Suppressor macrophage treated with lipopolysaccharide for 1 hour (primary cell): Measurements from ENCODE around the gene OR4F6.

Source experiments
- DNase-seq, 3 donors: peaks; one replicate each; pipeline ENCODE4 v3.0.0-alpha.2; 2020 to 2022

Gene OR4F6

DNA sequence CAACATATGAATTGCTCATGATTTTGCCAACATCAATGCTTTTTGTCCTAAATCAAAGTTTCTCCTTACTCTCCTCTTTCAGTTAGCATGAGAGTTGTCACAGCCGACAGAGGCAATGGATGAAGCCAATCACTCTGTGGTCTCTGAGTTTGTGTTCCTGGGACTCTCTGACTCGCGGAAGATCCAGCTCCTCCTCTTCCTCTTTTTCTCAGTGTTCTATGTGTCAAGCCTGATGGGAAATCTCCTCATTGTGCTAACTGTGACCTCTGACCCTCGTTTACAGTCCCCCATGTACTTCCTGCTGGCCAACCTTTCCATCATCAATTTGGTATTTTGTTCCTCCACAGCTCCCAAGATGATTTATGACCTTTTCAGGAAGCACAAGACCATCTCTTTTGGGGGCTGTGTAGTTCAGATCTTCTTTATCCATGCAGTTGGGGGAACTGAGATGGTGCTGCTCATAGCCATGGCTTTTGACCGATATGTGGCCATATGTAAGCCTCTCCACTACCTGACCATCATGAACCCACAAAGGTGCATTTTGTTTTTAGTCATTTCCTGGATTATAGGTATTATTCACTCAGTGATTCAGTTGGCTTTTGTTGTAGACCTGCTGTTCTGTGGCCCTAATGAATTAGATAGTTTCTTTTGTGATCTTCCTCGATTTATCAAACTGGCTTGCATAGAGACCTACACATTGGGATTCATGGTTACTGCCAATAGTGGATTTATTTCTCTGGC is 2.5 kb downstream of the OR4F6 start:
- no peak for DNase-seq

DNA sequence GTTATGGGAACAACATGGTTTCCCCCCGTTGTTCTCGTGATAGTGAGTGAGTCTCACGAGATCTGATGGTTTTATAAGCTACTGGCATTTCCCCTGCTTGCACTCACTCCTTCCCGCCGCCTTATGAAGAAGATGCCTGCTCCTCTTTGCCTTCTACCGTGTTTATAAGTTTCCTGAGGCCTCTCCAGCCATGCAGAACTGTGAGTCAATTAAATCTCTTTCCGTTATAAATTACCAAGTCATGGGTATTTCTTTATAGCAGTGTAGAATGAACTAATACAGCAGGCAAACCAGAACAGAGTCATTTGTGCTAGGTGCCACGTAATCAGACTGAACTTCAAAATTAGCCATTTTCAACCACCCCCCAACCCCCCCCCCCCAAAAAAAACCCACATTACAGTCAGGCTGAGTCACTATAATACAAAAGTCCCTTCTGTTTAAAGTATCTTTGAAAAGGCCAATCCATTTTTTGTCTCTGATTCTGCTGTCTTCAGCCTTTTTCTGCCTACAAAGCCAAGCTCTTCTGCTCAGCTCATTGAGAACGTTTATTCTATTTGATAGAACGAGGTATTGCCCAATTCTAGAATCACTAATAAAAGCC is 4.1 kb downstream of the OR4F6 start:
- DNase-seq: no peak

DNA sequence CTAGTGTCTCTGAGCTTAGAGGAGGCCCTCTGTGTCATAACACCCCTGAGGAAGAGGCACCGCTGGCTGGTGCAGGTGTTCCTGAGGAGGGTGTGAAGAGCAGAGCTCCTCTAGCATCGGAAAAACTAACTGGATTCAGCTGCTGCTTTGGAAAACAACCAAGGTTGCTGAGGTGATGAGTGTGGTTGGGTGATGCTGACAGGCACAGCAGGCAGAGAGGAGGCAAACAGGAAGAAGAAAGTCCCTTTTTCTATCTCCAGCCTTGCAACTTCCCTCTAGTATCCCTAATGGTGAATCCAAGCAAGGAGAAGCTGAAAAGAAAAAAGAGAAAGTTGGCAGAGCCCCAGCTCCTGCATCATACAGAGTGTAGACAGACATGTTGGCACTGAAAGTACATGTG is 4.9 kb downstream of the OR4F6 start:
- DNase-seq: no peak

DNA sequence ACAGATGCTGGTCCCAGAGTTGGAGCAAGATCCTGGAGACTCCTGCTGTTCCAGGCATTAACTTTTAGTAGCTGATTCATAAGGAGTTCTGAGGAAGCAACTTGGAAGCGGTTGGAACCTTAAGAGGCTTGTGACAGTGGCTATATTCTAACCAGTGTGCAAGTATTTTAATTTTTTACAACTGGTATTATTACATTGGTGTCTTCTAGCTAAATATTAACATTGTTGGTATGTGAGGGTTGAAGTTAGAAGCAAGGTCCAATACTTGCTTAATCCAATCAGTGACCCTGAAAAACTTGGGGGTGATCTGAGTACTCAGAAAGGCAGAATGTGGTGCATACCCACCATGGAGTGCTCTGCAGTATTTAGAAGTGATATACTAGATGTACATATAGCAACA is 7.1 kb downstream of the OR4F6 start:
- no peak for DNase-seq

DNA sequence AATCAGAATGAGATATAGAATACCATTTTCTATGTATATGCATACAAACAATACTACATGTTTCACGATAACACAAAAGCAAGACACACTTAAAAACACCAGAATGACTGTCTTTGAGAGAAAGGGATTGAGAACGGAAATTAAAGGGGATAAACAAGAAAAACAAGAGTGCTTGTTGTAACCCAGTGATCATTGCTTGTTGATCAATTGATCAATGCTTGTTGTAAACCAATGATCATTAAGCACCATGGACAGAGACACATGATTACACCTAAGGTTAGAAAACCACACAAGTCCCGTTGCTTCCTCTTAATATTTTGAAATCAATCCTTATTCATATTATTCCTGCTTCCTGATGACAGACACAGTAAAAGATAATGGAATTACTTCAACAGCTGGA is 7.6 kb downstream of the OR4F6 start:
- DNase-seq: peak in 2 of 3 donors; percentile 7 to 11

DNA sequence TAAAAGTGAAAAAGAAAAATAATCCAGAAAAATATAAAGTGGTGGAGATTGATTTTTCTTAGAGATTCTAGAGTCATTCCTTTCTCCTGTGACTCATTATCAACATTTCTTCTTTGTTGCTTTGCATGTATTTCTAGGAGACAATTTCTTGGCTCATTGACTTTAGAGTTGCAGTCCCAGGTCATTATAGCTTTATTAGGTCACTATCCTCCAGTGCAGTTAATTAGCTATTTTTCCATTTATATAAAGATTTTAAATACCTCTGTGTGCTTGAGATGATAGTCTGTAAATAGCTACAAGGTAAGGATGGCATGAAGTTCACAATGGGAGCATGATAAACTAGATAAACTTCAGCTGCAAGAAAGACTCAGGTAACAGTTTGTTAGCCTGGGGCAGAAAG is 8.6 kb downstream of the OR4F6 start, which contains the start of gene OR4F15:
Gene OR4F15, plus strand, starts transcription at position 301 of the 400 bp plus-strand sequence. CDS start 5,985 bp downstream, outside the sequence.
- no peak for DNase-seq

DNA sequence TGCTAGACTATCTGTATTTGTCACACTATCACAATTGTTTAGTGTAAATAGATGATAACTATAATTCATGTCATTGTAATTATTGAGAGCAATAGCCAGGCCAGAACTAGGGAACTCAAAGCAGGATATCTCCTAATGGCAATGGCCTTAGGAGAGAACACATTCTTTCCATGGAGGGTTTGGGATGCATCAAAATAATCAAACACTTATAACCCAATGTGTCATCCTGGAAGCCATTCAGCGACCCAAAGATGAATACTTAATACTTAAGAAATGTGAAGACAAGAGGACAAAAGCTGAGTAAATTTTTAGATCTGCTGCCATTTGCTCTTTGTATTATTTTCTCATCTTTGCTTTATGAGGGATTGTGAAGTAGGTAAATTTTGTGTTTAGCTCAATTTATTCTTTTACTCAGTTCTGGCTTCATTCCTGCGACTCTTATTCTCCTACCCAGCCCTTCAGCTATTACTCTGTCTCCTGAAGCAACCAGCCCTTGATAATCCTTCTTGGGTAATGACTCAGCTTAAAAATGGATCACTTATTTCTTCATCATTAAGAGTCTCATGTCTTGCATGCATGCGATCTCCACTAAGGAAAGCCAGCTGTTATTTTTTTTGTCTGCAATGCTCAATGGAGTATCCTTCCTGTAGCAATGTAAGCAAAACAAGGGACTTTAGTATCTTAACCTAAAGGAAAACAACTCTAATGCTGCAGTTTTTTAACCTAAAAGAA is 10.7 kb downstream of the OR4F6 start:
- no peak for DNase-seq

DNA sequence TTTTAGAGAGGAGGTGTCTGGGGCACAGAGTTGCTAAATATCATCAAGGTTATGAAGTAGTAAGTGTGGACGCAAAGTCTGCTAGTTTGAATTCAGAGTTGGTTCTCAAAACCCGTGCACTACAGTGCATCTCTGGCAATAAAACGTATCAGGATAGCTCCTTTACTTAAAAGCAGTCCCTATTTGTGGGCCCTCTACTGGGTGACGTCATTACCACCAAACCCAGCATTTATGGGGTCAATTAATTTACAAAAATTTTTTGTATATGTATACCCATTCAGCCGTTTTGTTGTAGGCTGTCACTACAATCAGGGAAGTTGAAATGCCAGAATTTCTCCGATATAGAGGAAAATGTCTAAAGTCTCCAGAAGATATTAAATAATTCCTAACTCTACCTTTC is 17.5 kb downstream of the OR4F6 start:
- no peak for DNase-seq

DNA sequence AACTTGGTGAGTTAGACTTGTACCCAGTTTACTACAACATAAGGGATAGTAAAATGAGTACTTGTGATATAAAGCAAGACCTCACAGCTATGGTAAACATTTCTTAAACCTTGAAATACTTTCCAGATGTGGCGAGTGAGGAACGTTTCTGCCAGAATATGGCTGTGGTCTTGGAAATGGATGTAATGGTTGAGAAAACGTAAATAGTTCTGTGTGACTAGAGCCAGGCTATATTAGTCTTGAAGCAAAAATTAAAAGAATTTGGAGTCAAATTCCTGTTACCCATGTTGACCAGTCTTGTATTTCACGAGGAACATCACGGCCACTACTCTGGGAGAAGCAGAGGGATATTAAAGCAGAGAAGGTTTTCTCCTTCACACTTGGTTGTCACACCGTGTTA is 23.9 kb downstream of the OR4F6 start:
- no peak for DNase-seq

DNA sequence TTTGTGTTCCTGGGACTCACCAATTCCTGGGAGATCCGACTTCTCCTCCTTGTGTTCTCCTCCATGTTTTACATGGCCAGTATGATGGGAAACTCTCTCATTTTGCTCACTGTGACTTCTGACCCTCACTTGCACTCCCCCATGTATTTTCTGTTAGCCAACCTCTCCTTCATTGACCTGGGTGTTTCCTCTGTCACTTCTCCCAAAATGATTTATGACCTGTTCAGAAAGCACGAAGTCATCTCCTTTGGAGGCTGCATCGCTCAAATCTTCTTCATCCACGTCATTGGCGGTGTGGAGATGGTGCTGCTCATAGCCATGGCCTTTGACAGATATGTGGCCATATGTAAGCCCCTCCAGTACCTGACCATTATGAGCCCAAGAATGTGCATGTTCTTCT is 25.5 kb downstream of the OR4F6 start:
- no peak for DNase-seq

DNA sequence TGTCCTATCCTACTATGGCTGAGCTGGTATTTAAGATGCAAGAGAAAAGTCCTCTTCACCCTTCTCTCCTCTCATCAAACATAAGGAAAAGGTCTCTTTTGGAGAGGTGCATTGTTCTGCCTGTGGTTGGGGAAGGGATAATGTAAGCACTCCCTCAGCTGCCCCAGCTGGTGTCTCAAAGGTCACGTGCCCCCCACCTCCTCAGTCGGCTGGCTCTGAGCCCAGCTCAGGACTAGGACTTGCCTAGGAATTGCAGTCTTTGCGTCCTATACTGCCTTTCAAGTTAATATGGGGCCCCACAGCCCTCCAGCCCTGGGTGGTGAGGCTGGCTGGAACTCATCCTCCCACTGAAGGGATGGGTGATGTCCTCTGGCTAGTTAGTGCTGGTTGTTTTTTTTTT is 38.3 kb downstream of the OR4F6 start:
- no peak for DNase-seq

DNA sequence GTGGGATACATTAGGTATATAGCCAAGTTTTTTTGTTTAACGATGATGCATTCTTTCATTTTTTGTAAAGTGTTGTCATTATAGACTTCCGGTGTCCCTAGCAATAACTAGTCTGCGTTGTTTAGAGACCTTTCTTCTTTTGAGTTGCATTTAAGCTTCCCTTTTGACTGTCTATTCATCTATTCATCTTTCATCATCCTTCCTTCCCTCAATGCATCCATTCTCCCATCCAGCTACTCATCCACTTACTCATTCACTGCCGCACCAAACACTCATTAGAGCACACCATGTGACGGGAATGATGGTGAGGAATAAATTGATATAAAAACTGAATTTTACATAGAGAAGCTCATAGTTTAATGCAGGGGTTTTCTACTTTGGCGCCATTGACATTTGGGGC is 41.6 kb downstream of the OR4F6 start:
- DNase-seq: no peak

DNA sequence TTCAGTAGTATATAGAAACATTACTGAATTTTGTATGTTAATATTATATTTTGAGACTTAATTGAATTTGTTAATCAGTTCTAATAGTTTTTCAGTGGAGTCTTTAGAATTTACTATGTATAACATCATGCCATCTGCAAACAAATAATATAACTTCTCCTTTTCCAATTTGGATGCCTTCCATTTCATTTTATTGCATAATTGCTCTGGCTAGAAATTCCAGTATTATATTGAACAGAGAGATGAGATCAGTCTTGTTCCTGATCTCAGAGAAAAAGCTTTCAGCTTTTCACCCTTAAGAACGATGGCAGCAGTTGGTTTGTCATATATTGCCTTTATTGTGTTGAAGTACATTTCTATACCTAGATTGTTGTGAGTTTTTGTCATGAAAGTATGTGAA is 49.0 kb downstream of the OR4F6 start:
- peak in 2 of 3 donors; percentile 1 to 7 for DNase-seq
